Activated CD4-positive, alpha-beta T cell treated with anti-CD3 and anti-CD28 coated beads, Interleukin-2, amount 10 ng/mL, durations not matched to agents 24 days and 14 days (primary cell): ENCODE data around the gene IFI27L2. TPM values are rescaled to one million over a fixed set of nuclear protein-coding genes. Genes with fewer than 3 reads are reported as not detected.
A peak's percentile ranks its signal among the peaks of the same experiment; 100 is the strongest.

Experiments used
- DNase-seq: peaks from one replicate; pipeline ENCODE4 v3.0.0; 2022
- H3K27ac Mint-ChIP-seq: one replicate; pipeline ENCODE4 v1.8.0; 2022; ENCODE audit warnings: mild to moderate bottlenecking, mixed read lengths
- H3K27me3 Mint-ChIP-seq: one replicate; pipeline ENCODE4 v1.8.0; 2022; ENCODE audit warnings: mixed read lengths
- H3K36me3 Mint-ChIP-seq: one replicate; pipeline ENCODE4 v1.8.0; 2022; ENCODE audit warnings: low read depth, mild to moderate bottlenecking, mixed read lengths
- H3K4me1 Mint-ChIP-seq: one replicate; pipeline ENCODE4 v1.8.0; 2021; ENCODE audit warnings: mixed read lengths
- H3K4me3 Mint-ChIP-seq: one replicate; pipeline ENCODE4 v1.8.0; 2022; ENCODE audit warnings: mild to moderate bottlenecking, moderate library complexity, mixed read lengths
- H3K9me3 Mint-ChIP-seq: one replicate; pipeline ENCODE4 v1.8.0; 2021; ENCODE audit warnings: mixed read lengths
- intact Hi-C: fragments of 100-400 bp; cut with micrococcal nuclease; formaldehyde crosslinking; loops from one replicate; pipeline ENCODE4 v1.15.1; 2023
- total RNA-seq: library from RNA; stranded (reverse); gene quantifications from 2 replicates; pipeline ENCODE4 v1.2.3, GENCODE V29; 2022

Gene IFI27L2, protein sequence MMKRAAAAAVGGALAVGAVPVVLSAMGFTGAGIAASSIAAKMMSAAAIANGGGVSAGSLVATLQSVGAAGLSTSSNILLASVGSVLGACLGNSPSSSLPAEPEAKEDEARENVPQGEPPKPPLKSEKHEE
- 37.3 and 38.8 TPM in 2 replicates for total RNA-seq

- Mint-ChIP-seq H3K4me1 (peaks cover 24% of the 10 kb centered on the region), H3K4me3 (peak within 1 kb of the TSS; percentile 96), H3K27ac (peak within 1 kb of the TSS; percentile 91), H3K9me3 (no peaks in the 10 kb centered on the region), H3K36me3 (peaks cover 3% of the 10 kb centered on the region), H3K27me3 (peaks cover 20% of the 10 kb centered on the region)
- DNase-seq = peak; percentile 91
- intact Hi-C loops = loop anchor here (1.0 to 2.0 kb wide), 4 partner anchors 45 to 93 kb away; partner anchors contain the start of genes DDX24, IFI27L1 and PPP4R4
Observed at GRCh38 chr14:94129111-94129757, at the start of gene IFI27L2. Gene IFI27L2 (minus strand): TSS chr14:94129604. CDS start chr14:94129564, 40 bp downstream.

GRCh38 chr14:94177806-94178205, 48.4 kb upstream of the IFI27L2 start:
- Mint-ChIP-seq H3K4me1 (peaks cover 25% of the 10 kb centered on the region), H3K9me3 (no peaks in the 10 kb centered on the region), H3K27ac (no peak overlapping the region), H3K36me3 (peaks cover 1% of the 10 kb centered on the region), H3K4me3 (no peak overlapping the region), H3K27me3 (peaks cover 37% of the 10 kb centered on the region)
- peak; percentile 55 for DNase-seq
- intact Hi-C loops = no loop called here

DNA sequence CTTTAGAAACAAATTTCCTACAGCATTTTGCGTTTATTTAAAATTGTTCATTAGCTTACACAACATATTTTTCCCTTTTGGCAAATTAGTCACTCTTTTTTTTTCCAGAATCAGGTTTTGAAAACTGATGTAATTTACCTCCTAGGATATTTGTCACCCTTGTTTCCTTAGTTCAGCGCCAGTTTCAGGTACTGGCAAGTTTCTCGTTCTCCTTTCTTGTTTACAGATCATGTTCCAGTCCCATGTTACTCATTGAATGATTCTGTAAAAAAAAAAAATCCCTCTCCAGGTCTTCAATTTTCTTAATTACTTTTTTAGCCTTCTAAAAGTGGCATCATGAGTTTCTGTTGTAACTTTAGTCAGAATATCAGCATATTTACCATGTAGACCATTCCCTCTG, 47.4 kb upstream of the IFI27L2 start:
- no peak for DNase-seq
- Mint-ChIP-seq H3K4me1 (peaks cover 25% of the 10 kb centered on the region), H3K4me3 (no peak overlapping the region), H3K27me3 (peaks cover 45% of the 10 kb centered on the region), H3K27ac (no peak overlapping the region), H3K36me3 (peaks cover 1% of the 10 kb centered on the region), H3K9me3 (no peaks in the 10 kb centered on the region)
- intact Hi-C loops = no loop called here

DNA sequence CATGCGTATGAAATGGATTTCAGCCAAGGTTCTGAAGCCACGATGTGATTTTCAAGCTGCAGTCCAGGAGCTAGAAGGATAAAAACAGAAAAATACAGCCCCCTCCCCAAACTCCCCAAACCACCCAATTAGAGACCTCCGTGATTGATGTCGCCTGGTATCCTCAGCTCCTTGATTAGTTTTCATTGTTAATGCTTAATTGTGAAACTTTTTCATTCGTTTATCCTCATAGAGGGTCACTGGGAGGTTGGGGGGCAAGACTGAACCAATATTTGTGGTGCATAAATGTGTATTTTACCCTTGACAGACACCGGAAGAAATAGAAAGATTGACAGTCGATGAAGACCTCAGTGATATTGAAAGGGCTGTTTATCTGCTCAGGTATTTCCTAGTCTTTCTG, 46.3 kb upstream of the IFI27L2 start:
- intact Hi-C loops = no loop called here
- H3K4me3 Mint-ChIP-seq = peak overlapping the region; percentile 88
- no peak overlapping the region for H3K27ac Mint-ChIP-seq
- peaks cover 20% of the 10 kb centered on the region for H3K4me1 Mint-ChIP-seq
- H3K36me3 Mint-ChIP-seq = peaks cover 1% of the 10 kb centered on the region
- peak; percentile 55 for DNase-seq
- H3K27me3 Mint-ChIP-seq = peaks cover 53% of the 10 kb centered on the region
- H3K9me3 Mint-ChIP-seq = no peaks in the 10 kb centered on the region

DNA sequence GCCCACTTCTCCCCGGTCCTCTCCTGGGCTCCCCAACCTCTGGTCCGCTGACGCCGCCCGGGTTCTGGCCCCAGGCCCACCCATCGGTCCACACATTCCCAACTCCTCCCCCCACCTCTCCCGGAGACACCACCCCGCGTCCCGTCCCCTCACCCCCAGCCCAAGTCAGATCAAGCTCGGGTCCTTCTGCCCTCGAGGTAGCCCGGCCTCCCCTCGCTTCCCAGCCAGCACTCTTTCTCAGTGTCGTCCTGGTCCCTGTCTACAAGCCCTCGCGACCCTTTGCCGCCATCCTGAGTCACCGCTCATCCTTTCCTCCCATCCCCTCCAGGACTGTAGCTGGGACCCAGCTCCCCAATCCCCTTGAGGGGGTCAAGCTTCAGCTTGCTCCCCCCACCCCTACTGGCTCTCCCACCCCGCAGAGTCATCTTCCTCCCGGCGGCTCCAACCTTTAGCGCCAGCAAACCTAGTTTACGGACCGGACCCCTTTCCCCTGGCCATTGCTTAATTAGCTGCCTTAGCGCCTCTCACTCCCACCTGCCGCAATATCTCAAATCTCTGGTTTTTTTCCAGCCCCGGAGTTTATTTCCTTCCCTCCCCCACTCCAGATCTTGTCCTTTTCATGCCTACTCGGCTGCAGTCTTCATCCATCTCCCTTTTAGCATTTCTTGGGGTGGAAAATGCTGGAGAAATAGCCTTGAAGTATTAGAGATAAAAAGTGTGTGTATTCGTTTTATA, 45.8 kb upstream of the IFI27L2 start:
- peak overlapping the region; percentile 59 for H3K27ac Mint-ChIP-seq
- DNase-seq = peak; percentile 69
- peaks cover 1% of the 10 kb centered on the region for H3K36me3 Mint-ChIP-seq
- peaks cover 56% of the 10 kb centered on the region for H3K27me3 Mint-ChIP-seq
- H3K4me1 Mint-ChIP-seq = peaks cover 17% of the 10 kb centered on the region
- peak overlapping the region; percentile 88 for H3K4me3 Mint-ChIP-seq
- intact Hi-C loops = no loop called here
- no peaks in the 10 kb centered on the region for H3K9me3 Mint-ChIP-seq

- Mint-ChIP-seq H3K27me3 (peaks cover 59% of the 10 kb centered on the region), H3K36me3 (peaks cover 1% of the 10 kb centered on the region), H3K27ac (no peak overlapping the region), H3K4me1 (peaks cover 17% of the 10 kb centered on the region), H3K9me3 (no peaks in the 10 kb centered on the region), H3K4me3 (peak overlapping the region; percentile 88)
- intact Hi-C loops = loop anchor here (1.0 to 5.0 kb wide), 3 partner anchors 45 to 983 kb away; partner anchors contain the start of genes DICER1 and IFI27L2
- DNase-seq = no peak
Observed at GRCh38 chr14:94174604-94175010, 45.2 kb upstream of the IFI27L2 start.

DNA sequence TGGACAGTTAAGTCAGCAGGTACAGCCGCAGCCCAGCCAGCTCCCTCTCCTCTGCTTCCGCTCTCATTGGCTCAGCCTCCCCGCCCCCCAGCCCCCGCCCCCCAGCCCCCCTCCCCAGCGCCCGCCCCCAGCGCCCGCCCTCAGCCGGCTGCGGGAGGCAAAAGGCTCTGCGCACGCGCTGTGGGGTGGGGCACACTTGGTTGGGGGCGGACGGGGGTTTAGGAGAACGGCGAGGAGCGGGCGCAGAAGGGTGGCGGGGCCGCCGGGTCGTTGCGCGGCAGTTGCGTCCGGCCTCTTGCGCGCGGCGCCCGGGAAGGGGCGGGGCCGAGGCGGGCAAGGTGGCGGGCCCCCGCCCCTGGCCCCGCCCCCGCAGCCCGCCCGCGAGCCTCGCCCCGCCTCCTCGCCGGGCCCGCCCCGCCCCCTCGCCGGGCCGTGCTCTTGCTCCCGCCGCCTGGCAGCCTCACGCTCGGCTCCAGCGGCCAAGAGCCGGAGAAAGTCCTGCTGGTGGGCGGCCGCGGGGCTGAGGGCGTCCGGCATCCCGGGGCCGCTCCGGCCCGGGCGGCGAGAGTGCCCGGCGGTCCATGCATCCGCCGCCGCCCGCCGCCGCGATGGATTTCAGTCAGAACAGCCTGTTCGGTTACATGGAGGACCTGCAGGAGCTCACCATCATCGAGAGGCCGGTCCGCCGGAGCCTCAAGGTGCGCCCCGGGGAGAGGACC, 44.6 kb upstream of the IFI27L2 start, which contains the start of gene PPP4R4:
Gene PPP4R4 (plus strand): TSS at position 438 of the 719 bp plus-strand sequence. CDS start 144 bp downstream, at position 582.
- H3K27me3 Mint-ChIP-seq = peaks cover 54% of the 10 kb centered on the region
- H3K9me3 Mint-ChIP-seq = no peaks in the 10 kb centered on the region
- H3K36me3 Mint-ChIP-seq = peaks cover 1% of the 10 kb centered on the region
- H3K4me3 Mint-ChIP-seq = peak within 1 kb of the TSS; percentile 88
- peaks cover 17% of the 10 kb centered on the region for H3K4me1 Mint-ChIP-seq
- H3K27ac Mint-ChIP-seq = peak within 1 kb of the TSS; percentile 70
- DNase-seq = peak; percentile 97
- intact Hi-C loops = loop anchor here (1.0 to 5.0 kb wide), 4 partner anchors 10 to 983 kb away; partner anchors contain the start of genes DICER1 and IFI27L2

DNA sequence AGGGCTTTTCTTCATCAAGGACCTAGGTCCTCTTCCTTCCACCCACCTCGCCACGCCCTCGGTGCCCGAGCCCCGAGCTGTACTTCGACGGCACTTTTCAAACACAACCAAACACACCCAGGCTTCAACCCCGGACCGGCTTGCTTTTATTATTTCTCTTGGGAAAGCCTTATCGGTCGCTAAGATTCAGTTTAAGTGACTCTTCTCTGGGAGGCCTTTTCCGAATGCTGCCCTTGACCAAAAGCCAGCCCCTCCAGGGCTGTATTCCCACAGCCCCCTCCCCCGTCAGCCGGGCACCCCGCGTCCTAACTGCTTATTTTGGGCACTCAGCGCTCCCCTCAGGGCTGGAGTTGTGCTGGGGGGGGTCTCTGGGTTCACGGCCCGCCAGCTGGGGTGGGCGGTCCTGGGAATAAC, 44.1 kb upstream of the IFI27L2 start:
- Mint-ChIP-seq H3K9me3 (no peaks in the 10 kb centered on the region), H3K27me3 (peaks cover 53% of the 10 kb centered on the region), H3K36me3 (peaks cover 1% of the 10 kb centered on the region), H3K4me3 (peak overlapping the region; percentile 84), H3K27ac (peak overlapping the region; percentile 70), H3K4me1 (peaks cover 17% of the 10 kb centered on the region)
- no peak for DNase-seq
- intact Hi-C loops = loop anchor here (1.0 to 5.0 kb wide), 2 partner anchors 9 to 984 kb away; partner anchors contain the start of gene DICER1

DNA sequence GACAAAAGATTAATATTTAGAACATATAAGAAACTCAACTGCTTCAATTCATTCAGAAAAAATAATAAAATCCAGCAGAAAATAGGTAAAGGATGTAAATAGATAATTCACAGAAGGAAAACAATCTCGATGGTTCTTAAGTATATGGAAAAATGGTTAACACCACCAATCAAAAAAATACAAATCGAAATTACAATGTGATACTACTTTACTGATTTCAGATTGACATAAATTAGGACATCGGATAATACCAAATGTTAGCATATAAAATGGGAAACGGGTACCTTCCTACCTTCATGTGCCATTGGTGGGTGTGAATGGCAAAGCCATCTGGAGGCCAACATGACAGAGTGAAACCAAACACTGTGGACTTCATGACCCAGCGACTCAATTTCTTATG, 43.1 kb upstream of the IFI27L2 start:
- Mint-ChIP-seq H3K9me3 (no peaks in the 10 kb centered on the region), H3K36me3 (peaks cover 1% of the 10 kb centered on the region), H3K4me1 (peaks cover 17% of the 10 kb centered on the region), H3K27ac (no peak overlapping the region), H3K27me3 (peaks cover 53% of the 10 kb centered on the region), H3K4me3 (no peak overlapping the region)
- intact Hi-C loops = loop anchor here (5.0 kb wide), 1 partner anchor 985 kb away; the partner anchor contains the start of gene DICER1
- no peak for DNase-seq

GRCh38 chr14:94171208-94171607, 41.8 kb upstream of the IFI27L2 start:
- H3K27ac Mint-ChIP-seq = no peak overlapping the region
- peak; percentile 54 for DNase-seq
- no peak overlapping the region for H3K4me3 Mint-ChIP-seq
- peaks cover 45% of the 10 kb centered on the region for H3K27me3 Mint-ChIP-seq
- H3K36me3 Mint-ChIP-seq = peaks cover 1% of the 10 kb centered on the region
- H3K9me3 Mint-ChIP-seq = no peaks in the 10 kb centered on the region
- intact Hi-C loops = loop anchor here (5.0 kb wide), 1 partner anchor 986 kb away; the partner anchor contains the start of gene DICER1
- H3K4me1 Mint-ChIP-seq = peaks cover 17% of the 10 kb centered on the region

- Mint-ChIP-seq H3K27me3 (peaks cover 34% of the 10 kb centered on the region), H3K4me3 (no peak overlapping the region), H3K4me1 (peaks cover 8% of the 10 kb centered on the region), H3K36me3 (peaks cover 1% of the 10 kb centered on the region), H3K9me3 (no peaks in the 10 kb centered on the region), H3K27ac (no peak overlapping the region)
- DNase-seq = no peak
- intact Hi-C loops = loop anchor here (5.0 kb wide), 1 partner anchor 987 kb away; the partner anchor contains the start of gene DICER1
Observed at GRCh38 chr14:94170136-94170535, 40.7 kb upstream of the IFI27L2 start.

- Mint-ChIP-seq H3K4me3 (no peak overlapping the region), H3K27ac (peak overlapping the region; percentile 54), H3K36me3 (no peaks in the 10 kb centered on the region), H3K27me3 (peaks cover 6% of the 10 kb centered on the region), H3K9me3 (no peaks in the 10 kb centered on the region), H3K4me1 (peaks cover 30% of the 10 kb centered on the region)
- intact Hi-C loops = no loop called here
- DNase-seq = no peak
Observed at GRCh38 chr14:94165744-94166143, 36.3 kb upstream of the IFI27L2 start.
